Lower lobe of right lung (tissue), 2 donors: ENCODE results near the gene PDE2A. TPM values are rescaled to one million over a fixed set of nuclear protein-coding genes. Genes with fewer than 3 reads are reported as not detected.
A peak's percentile ranks its signal among the peaks of the same experiment; 100 is the strongest.

Experiments used
- ATAC-seq, 2 donors: fragments of 200-7000 bp; cut with Tn5 transposase; one replicate each; pipeline ENCODE4 v1.9.1; 2020 to 2022; ENCODE audit warnings: mild to moderate bottlenecking in 2 of 2, moderate library complexity in 2 of 2
- DNase-seq: peaks from one replicate; pipeline ENCODE4 v3.0.0-alpha.2; 2020
- H3K27ac ChIP-seq: fragments of 200-600 bp; one replicate; pipeline ENCODE4 v1.8.0; 2022
- H3K27me3 ChIP-seq: fragments of 200-600 bp; one replicate; pipeline ENCODE4 v1.8.0; 2022; ENCODE audit warnings: low read depth
- H3K36me3 ChIP-seq: fragments of 200-600 bp; one replicate; pipeline ENCODE4 v1.8.0; 2022; ENCODE audit warnings: mild to moderate bottlenecking
- H3K4me1 ChIP-seq: fragments of 200-600 bp; one replicate; pipeline ENCODE4 v1.8.0; 2022
- H3K4me3 ChIP-seq: fragments of 200-600 bp; one replicate; pipeline ENCODE4 v1.8.0; 2022; ENCODE audit warnings: mild to moderate bottlenecking
- H3K9me3 ChIP-seq: fragments of 200-600 bp; one replicate; pipeline ENCODE4 v1.8.0; 2022
- CTCF ChIP-seq: fragments of 200-600 bp; IDR thresholded peaks from one replicate; pipeline ENCODE4 v1.8.0; 2022; ENCODE audit warnings: antibody characterized with exemption, mild to moderate bottlenecking
- intact Hi-C: fragments of 100-400 bp; cut with DNase I; formaldehyde crosslinking; loops from one replicate; pipeline ENCODE4 v1.11.0; 2022
- total RNA-seq: library from RNA; stranded (reverse); fragmentation: NEBNext Ultra II Directional; extraction: Animal tissue kit (Norgen Biotek cat#: 25700); gene quantifications from one replicate; pipeline ENCODE4 v1.2.1, GENCODE V29; 2021
- donor health status: DM: no; HTN: yes; CAD: no; lungs with severe emphysema.

PDE2A gene
- total RNA-seq, 1 donor from 2014 or later, result 19.5 TPM

GRCh38 chr11:72682858-72683243 lies 8.6 kb upstream of the PDE2A start:
- ATAC-seq, result no peak
- Histone ChIP-seq H3K4me3 (no peak overlapping the region), H3K9me3 (no peaks in the 10 kb centered on the region), H3K4me1 (peaks cover 35% of the 10 kb centered on the region), H3K27ac (no peak overlapping the region), H3K36me3 (peaks cover 53% of the 10 kb centered on the region), H3K27me3 (peaks cover 5% of the 10 kb centered on the region)
- intact Hi-C loops, result no loop called here
- no peak for DNase-seq
- TF ChIP-seq CTCF, result no peak

GRCh38 chr11:72682238-72682857 lies 8.1 kb upstream of the PDE2A start:
- H3K9me3 ChIP-seq, result no peaks in the 10 kb centered on the region
- DNase-seq (no peak), ATAC-seq (no peak)
- peaks cover 34% of the 10 kb centered on the region for H3K4me1 ChIP-seq
- H3K4me3 ChIP-seq, result no peak overlapping the region
- H3K36me3 ChIP-seq, result peaks cover 48% of the 10 kb centered on the region
- TF ChIP-seq CTCF, result no peak
- intact Hi-C loops, result no loop called here
- H3K27me3 ChIP-seq, result peaks cover 8% of the 10 kb centered on the region
- peak overlapping the region; percentile 8 for H3K27ac ChIP-seq

- Histone ChIP-seq H3K9me3 (no peaks in the 10 kb centered on the region), H3K4me1 (peaks cover 25% of the 10 kb centered on the region), H3K4me3 (no peak overlapping the region), H3K27me3 (peaks cover 17% of the 10 kb centered on the region), H3K27ac (peak overlapping the region; percentile 8), H3K36me3 (peaks cover 39% of the 10 kb centered on the region)
- ATAC-seq, result peak; percentile 41 to 52
- no peak for TF ChIP-seq CTCF
- intact Hi-C loops, result no loop called here
- no peak for DNase-seq
Measured at GRCh38 chr11:72681226-72682153, 7.3 kb upstream of the PDE2A start.

- Histone ChIP-seq H3K9me3 (no peaks in the 10 kb centered on the region), H3K27me3 (peaks cover 25% of the 10 kb centered on the region), H3K4me1 (peaks cover 23% of the 10 kb centered on the region), H3K4me3 (no peak overlapping the region), H3K27ac (no peak overlapping the region), H3K36me3 (peaks cover 31% of the 10 kb centered on the region)
- no peak for ATAC-seq
- TF ChIP-seq CTCF, result no peak
- intact Hi-C loops, result no loop called here
- no peak for DNase-seq
Measured at GRCh38 chr11:72680624-72681158, 6.5 kb upstream of the PDE2A start.

GRCh38 chr11:72679869-72680268 lies 5.6 kb upstream of the PDE2A start:
- no peaks in the 10 kb centered on the region for H3K9me3 ChIP-seq
- ATAC-seq, result no peak
- intact Hi-C loops, result no loop called here
- H3K4me3 ChIP-seq, result no peak overlapping the region
- TF ChIP-seq CTCF, result no peak
- H3K4me1 ChIP-seq, result peaks cover 18% of the 10 kb centered on the region
- no peak for DNase-seq
- H3K27ac ChIP-seq, result no peak overlapping the region
- peaks cover 33% of the 10 kb centered on the region for H3K27me3 ChIP-seq
- H3K36me3 ChIP-seq, result peaks cover 23% of the 10 kb centered on the region
